ENCODE data around the gene PTPRM.

GRCh38 chr18:7812431-7813063 lies 245.4 kb downstream of the PTPRM start:
- no peak for TF ChIP-seq CTCF (IDR thresholded peaks at IDR 0.05; ENCODE audit: low read depth, low read length, missing input control)
- no peak for TF ChIP-seq GABPA (IDR thresholded peaks at IDR 0.05 in 1 of 2, conservative IDR thresholded peaks at IDR 0.05 in 1 of 2)
- no peak for TF ChIP-seq JUND (IDR thresholded peaks at IDR 0.05)
- no peak for TF ChIP-seq REST (IDR thresholded peaks at IDR 0.05)
- TF ChIP-seq EGR1 (IDR thresholded peaks at IDR 0.05; ENCODE audit: low read depth in 2 of 2) = no peak
- no peak for TF ChIP-seq MAX (IDR thresholded peaks at IDR 0.05)
- no peak for TF ChIP-seq SP1 (IDR thresholded peaks at IDR 0.05)
